ENCODE data around the gene MGMT.

Gene MGMT

GRCh38 chr10:129441372-129442009 is 25.6 kb upstream of the MGMT start:
- H3K27me3 Mint-ChIP-seq = peaks cover 49% of the 10 kb centered on the region
- no peak overlapping the region for H3K27ac Mint-ChIP-seq (ENCODE audit: low read depth)
- DNase-seq (ENCODE audit: low spot score in 2 of 2) (no peak), ATAC-seq (replicated peaks; ENCODE audit: extremely low read depth, poor library complexity, severe bottlenecking) (no peak)
- no peak overlapping the region for H3K4me3 Mint-ChIP-seq
- H3K4me1 Mint-ChIP-seq = no peaks in the 10 kb centered on the region
- no peaks in the 10 kb centered on the region for H3K9me3 Mint-ChIP-seq
- H3K36me3 Mint-ChIP-seq (ENCODE audit: insufficient read depth) = no peaks in the 10 kb centered on the region

- Mint-ChIP-seq H3K9me3 (no peaks in the 10 kb centered on the region), H3K4me3 (no peak overlapping the region), H3K36me3 (ENCODE audit: insufficient read depth) (no peaks in the 10 kb centered on the region), H3K4me1 (no peaks in the 10 kb centered on the region), H3K27ac (ENCODE audit: low read depth) (no peak overlapping the region), H3K27me3 (peaks cover 51% of the 10 kb centered on the region)
- no peak for DNase-seq (ENCODE audit: low spot score in 2 of 2)
- no peak for ATAC-seq (replicated peaks; ENCODE audit: extremely low read depth, poor library complexity, severe bottlenecking)
Measured at GRCh38 chr10:129442866-129443265, 24.2 kb upstream of the MGMT start.

GRCh38 chr10:129444359-129444758 is 22.7 kb upstream of the MGMT start:
- ATAC-seq (replicated peaks; ENCODE audit: extremely low read depth, poor library complexity, severe bottlenecking) (no peak), DNase-seq (ENCODE audit: low spot score in 2 of 2) (no peak)
- Mint-ChIP-seq H3K4me3 (no peak overlapping the region), H3K27me3 (peaks cover 49% of the 10 kb centered on the region), H3K36me3 (ENCODE audit: insufficient read depth) (no peaks in the 10 kb centered on the region), H3K9me3 (no peaks in the 10 kb centered on the region), H3K27ac (ENCODE audit: low read depth) (no peak overlapping the region), H3K4me1 (no peaks in the 10 kb centered on the region)

GRCh38 chr10:129445436-129446182 is 21.4 kb upstream of the MGMT start:
- no peaks in the 10 kb centered on the region for H3K4me1 Mint-ChIP-seq
- peaks cover 3% of the 10 kb centered on the region for H3K36me3 Mint-ChIP-seq (ENCODE audit: insufficient read depth)
- no peak for ATAC-seq (replicated peaks; ENCODE audit: extremely low read depth, poor library complexity, severe bottlenecking)
- H3K27ac Mint-ChIP-seq (ENCODE audit: low read depth) = no peak overlapping the region
- peaks cover 48% of the 10 kb centered on the region for H3K27me3 Mint-ChIP-seq
- H3K4me3 Mint-ChIP-seq = no peak overlapping the region
- H3K9me3 Mint-ChIP-seq = no peaks in the 10 kb centered on the region
- DNase-seq (ENCODE audit: low spot score in 2 of 2) = no peak

- no peaks in the 10 kb centered on the region for H3K4me1 Mint-ChIP-seq
- DNase-seq (ENCODE audit: low spot score in 2 of 2) (no peak), ATAC-seq (replicated peaks; ENCODE audit: extremely low read depth, poor library complexity, severe bottlenecking) (no peak)
- H3K36me3 Mint-ChIP-seq (ENCODE audit: insufficient read depth) = peaks cover 3% of the 10 kb centered on the region
- no peak overlapping the region for H3K4me3 Mint-ChIP-seq
- H3K27ac Mint-ChIP-seq (ENCODE audit: low read depth) = no peak overlapping the region
- H3K9me3 Mint-ChIP-seq = no peaks in the 10 kb centered on the region
- H3K27me3 Mint-ChIP-seq = peaks cover 48% of the 10 kb centered on the region
Measured at GRCh38 chr10:129446183-129446581, 20.9 kb upstream of the MGMT start.

GRCh38 chr10:129447486-129447885 is 19.6 kb upstream of the MGMT start:
- ATAC-seq (replicated peaks; ENCODE audit: extremely low read depth, poor library complexity, severe bottlenecking) (no peak), DNase-seq (ENCODE audit: low spot score in 2 of 2) (no peak)
- Mint-ChIP-seq H3K36me3 (ENCODE audit: insufficient read depth) (peaks cover 3% of the 10 kb centered on the region), H3K4me1 (no peaks in the 10 kb centered on the region), H3K9me3 (no peaks in the 10 kb centered on the region), H3K27ac (ENCODE audit: low read depth) (no peak overlapping the region), H3K27me3 (peaks cover 53% of the 10 kb centered on the region), H3K4me3 (no peak overlapping the region)

GRCh38 chr10:129448086-129448485 is 19.0 kb upstream of the MGMT start:
- Mint-ChIP-seq H3K27ac (ENCODE audit: low read depth) (no peak overlapping the region), H3K4me1 (no peaks in the 10 kb centered on the region), H3K36me3 (ENCODE audit: insufficient read depth) (peaks cover 3% of the 10 kb centered on the region), H3K4me3 (no peak overlapping the region), H3K27me3 (peaks cover 48% of the 10 kb centered on the region), H3K9me3 (no peaks in the 10 kb centered on the region)
- ATAC-seq (replicated peaks; ENCODE audit: extremely low read depth, poor library complexity, severe bottlenecking) (no peak), DNase-seq (ENCODE audit: low spot score in 2 of 2) (no peak)

GRCh38 chr10:129448539-129448938 is 18.5 kb upstream of the MGMT start:
- H3K4me1 Mint-ChIP-seq = no peaks in the 10 kb centered on the region
- peaks cover 43% of the 10 kb centered on the region for H3K27me3 Mint-ChIP-seq
- DNase-seq (ENCODE audit: low spot score in 2 of 2) = no peak
- ATAC-seq (replicated peaks; ENCODE audit: extremely low read depth, poor library complexity, severe bottlenecking) = no peak
- H3K9me3 Mint-ChIP-seq = no peaks in the 10 kb centered on the region
- no peak overlapping the region for H3K4me3 Mint-ChIP-seq
- no peak overlapping the region for H3K27ac Mint-ChIP-seq (ENCODE audit: low read depth)
- peaks cover 3% of the 10 kb centered on the region for H3K36me3 Mint-ChIP-seq (ENCODE audit: insufficient read depth)

GRCh38 chr10:129449893-129450292 is 17.1 kb upstream of the MGMT start:
- no peaks in the 10 kb centered on the region for H3K9me3 Mint-ChIP-seq
- H3K27me3 Mint-ChIP-seq = peaks cover 48% of the 10 kb centered on the region
- DNase-seq (ENCODE audit: low spot score in 2 of 2) (no peak), ATAC-seq (replicated peaks; ENCODE audit: extremely low read depth, poor library complexity, severe bottlenecking) (no peak)
- H3K4me1 Mint-ChIP-seq = no peaks in the 10 kb centered on the region
- no peak overlapping the region for H3K4me3 Mint-ChIP-seq
- H3K36me3 Mint-ChIP-seq (ENCODE audit: insufficient read depth) = peaks cover 3% of the 10 kb centered on the region
- H3K27ac Mint-ChIP-seq (ENCODE audit: low read depth) = no peak overlapping the region

- H3K27ac Mint-ChIP-seq (ENCODE audit: low read depth) = no peak overlapping the region
- H3K36me3 Mint-ChIP-seq (ENCODE audit: insufficient read depth) = peaks cover 3% of the 10 kb centered on the region
- no peaks in the 10 kb centered on the region for H3K9me3 Mint-ChIP-seq
- ATAC-seq (replicated peaks; ENCODE audit: extremely low read depth, poor library complexity, severe bottlenecking) (no peak), DNase-seq (ENCODE audit: low spot score in 2 of 2) (no peak)
- H3K4me1 Mint-ChIP-seq = no peaks in the 10 kb centered on the region
- H3K4me3 Mint-ChIP-seq = no peak overlapping the region
- peaks cover 53% of the 10 kb centered on the region for H3K27me3 Mint-ChIP-seq
Measured at GRCh38 chr10:129450391-129450790, 16.6 kb upstream of the MGMT start.

GRCh38 chr10:129455625-129456024 is 11.4 kb upstream of the MGMT start:
- Mint-ChIP-seq H3K4me1 (no peaks in the 10 kb centered on the region), H3K36me3 (ENCODE audit: insufficient read depth) (no peaks in the 10 kb centered on the region), H3K4me3 (no peak overlapping the region), H3K27ac (ENCODE audit: low read depth) (no peak overlapping the region), H3K27me3 (peaks cover 74% of the 10 kb centered on the region), H3K9me3 (no peaks in the 10 kb centered on the region)
- DNase-seq (ENCODE audit: low spot score in 2 of 2) = no peak
- no peak for ATAC-seq (replicated peaks; ENCODE audit: extremely low read depth, poor library complexity, severe bottlenecking)

GRCh38 chr10:129459762-129460539 is 7.1 kb upstream of the MGMT start:
- no peak overlapping the region for H3K27ac Mint-ChIP-seq (ENCODE audit: low read depth)
- peaks cover 66% of the 10 kb centered on the region for H3K27me3 Mint-ChIP-seq
- no peaks in the 10 kb centered on the region for H3K4me1 Mint-ChIP-seq
- no peak overlapping the region for H3K4me3 Mint-ChIP-seq
- H3K36me3 Mint-ChIP-seq (ENCODE audit: insufficient read depth) = no peaks in the 10 kb centered on the region
- no peaks in the 10 kb centered on the region for H3K9me3 Mint-ChIP-seq
- no peak for DNase-seq (ENCODE audit: low spot score in 2 of 2)
- ATAC-seq (replicated peaks; ENCODE audit: extremely low read depth, poor library complexity, severe bottlenecking) = no peak
